Superior temporal gyrus (tissue), 1 donor: ENCODE measurements around the gene DDX49.
"Not testable (repeated sequence)": the region's sequence is repeated elsewhere in the genome, so short reads cannot be mapped to it uniquely, and the experiment has no call there.

Source experiments
- DNase-seq: peaks from one replicate; pipeline ENCODE4 v3.0.0-alpha.2; 2016; ENCODE audit errors: extremely low spot score

Gene DDX49

DNA sequence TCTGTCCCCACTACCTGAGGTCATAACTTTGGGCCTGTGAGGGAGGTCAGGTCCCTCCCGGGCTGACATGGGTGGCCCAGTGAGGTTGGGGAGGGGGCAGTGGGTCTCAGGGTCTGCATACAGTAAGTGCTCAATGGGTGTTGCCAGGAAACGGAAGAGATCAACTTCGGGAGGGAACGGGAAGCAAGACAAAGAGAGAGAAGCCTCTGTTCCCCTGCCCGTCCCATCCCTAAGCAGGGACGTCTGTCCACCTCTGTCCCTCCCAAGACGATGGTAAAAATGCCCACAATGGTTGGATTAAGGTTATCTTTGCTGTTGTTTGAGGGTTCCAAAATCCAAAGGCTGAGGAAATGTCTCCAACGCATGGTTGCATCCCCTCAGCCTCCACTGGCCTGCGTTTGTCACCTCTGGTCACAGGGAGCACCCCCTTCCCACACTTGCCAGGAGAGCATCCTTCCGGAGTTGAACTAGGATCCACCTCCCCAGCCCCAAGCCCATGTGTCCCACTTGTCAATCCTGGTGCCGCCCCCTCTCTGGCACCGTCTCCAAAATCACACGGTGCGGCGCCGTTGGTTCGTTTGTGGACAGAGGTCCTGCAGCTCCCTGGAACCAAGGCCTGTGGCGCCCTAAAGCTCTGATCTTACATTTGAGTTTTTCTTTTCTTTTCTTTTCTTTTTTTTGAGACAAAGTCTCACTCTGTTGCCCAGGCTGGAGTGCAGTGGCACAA lies 22.3 kb downstream of the DDX49 start:
- peak; percentile 5 for DNase-seq

DNA sequence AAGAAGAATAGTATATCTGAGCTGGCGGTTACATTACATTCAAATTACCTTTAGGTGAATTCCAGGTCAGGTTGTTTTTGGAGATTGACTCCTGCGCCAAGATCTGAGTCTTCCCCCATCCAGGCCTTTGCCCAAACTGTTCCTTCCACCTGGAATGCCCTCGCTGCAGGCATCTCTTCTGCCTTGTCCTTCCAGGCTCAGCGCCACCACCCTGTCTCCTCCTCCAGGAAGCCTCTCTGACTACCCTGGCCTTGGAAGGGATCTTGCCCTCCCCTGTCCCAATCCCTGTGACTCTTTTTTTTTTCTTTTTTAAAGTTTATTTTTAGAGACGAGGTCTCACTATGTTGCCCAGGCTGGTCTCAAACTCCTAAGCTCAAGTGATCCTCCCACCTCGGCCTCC lies 23.2 kb downstream of the DDX49 start:
- DNase-seq, result no peak

DNA sequence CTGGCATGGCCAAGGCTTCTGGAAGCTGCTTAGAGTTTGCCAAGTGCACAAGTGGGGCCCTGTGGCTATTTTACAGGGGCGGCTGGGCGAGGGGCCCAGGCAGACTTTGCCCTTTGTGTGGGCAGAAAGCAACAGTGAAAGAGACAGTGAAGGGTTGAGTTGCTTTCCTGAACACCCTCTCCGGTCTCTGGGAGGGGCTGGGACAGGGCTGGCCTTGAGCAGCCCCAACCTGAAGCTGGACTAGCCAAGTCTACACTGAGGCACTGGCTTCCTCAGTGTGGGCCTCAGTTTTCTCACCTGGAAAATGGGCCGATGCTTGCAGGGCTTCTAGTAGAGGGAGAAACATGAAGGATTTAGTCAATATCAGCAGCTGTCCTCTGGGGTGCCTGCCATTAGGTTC lies 23.9 kb downstream of the DDX49 start:
- DNase-seq, result no peak

DNA sequence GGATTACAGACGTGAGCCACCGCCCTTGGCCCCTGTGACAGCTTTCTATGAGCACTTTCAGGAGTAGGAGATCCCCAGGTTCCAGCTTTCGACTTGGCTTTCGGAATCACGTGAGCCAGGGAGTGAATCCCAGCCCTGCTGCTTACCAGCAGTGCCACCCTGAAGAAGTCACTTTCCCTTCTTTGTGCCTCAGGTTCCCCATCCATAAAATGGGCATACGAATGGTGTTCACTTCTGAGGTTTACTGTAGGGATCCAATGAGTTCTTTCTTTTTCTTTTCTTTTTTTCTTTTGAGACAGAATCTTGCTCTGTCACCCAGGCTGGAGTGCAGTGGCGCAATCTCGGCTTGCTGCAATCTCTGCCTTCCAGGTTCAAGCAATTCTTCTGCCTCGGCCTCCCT lies 25.8 kb downstream of the DDX49 start:
- no peak for DNase-seq

DNA sequence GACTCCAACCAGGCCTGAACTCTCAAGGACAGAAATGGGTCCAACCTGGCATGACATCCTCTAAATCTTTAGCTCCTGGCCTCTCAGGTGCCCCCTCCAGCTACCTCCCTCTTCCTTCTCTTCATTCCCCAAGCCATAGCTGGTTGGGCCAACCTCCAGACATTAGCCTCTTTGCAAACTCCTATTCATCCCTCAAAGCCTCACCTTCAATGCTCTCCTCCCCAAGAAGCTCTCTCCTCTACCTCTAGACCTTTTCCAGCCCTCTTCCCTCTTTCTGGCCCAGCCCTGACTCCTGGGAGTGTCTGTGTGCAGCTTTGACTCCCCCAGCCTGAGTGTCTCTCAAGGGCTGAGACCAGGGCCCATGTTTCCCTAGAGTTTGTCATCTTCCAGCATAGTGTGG lies 26.8 kb downstream of the DDX49 start:
- DNase-seq, result no peak

DNA sequence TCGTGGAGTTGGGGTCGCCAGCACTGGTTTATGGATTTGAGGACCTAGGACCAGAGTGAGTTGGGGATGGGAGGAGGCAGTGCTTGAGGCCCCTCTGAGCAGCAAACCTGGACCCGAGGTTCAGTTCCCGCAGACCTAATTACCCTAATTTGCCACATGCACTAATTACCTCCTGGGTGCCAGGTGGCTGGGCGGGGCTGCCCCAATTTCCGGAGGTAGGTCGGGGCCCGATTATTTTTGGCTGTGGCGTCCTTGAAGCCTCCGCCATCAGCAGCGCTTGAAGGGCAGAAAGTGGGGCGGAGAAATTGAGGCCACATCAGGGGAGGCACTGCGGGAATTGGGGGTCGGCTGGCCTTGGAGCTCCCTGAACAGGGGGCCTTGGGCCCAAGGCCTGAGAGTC lies 27.4 kb downstream of the DDX49 start:
- DNase-seq, result no peak

DNA sequence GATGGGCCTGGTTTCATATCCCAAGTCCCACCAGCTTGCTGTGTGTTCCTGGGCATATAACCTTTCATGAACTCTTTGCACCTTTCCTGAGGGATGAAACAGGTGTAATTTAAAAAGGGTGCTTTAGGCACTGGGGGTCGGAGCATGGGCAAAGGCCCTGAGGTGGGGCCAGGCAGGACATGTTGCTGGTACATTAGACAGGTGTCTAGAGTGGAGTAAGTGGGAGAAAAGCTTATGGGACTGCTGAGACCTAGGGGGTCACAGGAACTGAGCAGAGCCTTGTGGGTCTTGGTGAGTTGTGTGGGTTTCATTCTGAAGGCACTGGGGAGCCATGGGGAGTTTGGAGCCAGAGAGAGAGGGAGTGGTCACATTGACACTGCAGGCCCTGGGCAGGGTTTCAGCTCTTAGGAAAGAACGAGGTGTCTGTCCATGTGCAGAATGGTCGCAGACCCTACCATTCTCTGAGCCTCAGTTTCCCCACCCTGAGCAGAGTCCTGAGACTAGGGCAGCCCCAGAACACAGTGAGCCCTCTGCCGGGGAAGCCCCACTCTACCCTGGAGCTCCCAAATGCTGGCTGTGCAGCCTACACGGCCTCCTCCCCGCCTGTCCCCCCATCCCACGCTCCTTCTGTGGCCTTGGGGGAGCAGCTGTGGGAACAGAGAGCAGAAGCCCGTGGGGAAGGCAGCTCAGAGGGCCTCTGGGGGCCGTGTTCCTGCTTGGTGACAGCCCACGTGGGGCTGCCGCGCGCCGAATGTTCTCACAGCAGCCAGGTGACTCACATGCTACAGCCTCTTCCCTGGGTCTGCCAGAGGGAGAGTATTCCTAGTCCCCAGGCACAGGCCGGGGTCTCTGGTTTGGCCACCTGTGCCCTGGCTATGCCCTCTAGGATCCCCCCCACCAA lies 28.8 kb downstream of the DDX49 start:
- no peak for DNase-seq

DNA sequence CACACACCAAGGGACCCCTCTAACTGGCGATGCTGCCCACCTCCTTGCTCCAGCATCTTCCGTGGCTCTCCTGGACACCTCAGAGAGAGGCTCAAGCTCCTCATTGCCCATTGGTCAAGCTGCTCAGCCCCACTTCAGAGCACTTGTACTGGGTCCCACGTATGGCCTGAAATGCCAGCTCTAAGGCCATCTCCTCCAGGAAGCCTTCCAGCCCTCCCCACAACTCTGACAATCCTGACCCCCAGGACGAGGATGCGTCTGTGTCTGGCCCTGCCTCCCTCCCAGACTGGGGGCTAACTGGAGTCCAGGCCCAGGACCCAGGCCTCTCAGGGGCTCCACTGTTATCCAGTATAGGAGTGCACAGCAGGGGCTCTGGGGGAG lies 29.5 kb downstream of the DDX49 start:
- DNase-seq, result no peak

DNA sequence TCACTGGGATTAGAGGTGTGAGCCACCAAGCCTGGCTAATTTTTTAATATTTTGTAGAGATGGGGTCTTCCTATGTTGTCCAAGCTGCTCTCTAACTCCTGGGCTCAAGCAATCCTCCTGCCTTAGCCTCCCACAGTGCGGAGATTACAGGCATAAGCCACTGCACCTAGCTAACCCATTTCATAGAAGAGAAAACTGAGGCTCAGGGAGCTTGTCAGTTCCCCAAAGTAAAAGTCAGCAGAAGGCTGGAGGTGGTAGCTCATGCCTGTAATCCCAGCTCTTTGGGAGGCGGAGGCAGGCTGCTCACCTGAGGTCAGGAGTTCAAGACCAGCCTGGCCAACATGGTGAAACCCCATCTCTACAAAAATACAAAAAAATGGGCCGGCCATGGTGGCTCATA lies 30.3 kb downstream of the DDX49 start:
- DNase-seq, result no peak

DNA sequence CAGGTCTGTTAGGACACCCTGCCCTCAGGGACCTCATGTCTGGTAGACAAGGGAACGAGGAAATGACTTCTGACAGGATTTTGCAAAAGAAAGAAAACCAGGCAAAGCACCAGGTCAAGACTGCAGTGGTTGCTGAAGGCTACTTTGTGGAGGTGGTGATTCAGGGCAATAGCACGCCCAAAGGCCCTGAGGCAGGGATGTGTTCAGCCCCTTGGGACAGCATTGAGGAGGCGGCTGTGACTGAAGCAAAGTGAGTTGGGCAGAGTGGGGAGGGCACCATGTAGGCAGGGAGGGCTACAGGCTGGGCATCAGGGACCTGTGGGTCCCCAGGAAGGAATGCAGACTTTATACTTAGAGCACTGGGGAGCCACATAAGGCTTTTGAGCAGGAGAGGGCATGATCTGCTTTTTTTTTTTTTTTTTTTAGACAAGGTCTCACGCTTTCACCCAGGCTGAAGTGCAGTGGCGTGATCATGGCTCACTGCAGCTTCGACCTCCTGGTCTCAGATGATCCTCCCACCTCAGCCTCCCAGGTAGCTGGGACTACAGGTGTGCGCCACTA lies 32.3 kb downstream of the DDX49 start:
- no peak for DNase-seq

DNA sequence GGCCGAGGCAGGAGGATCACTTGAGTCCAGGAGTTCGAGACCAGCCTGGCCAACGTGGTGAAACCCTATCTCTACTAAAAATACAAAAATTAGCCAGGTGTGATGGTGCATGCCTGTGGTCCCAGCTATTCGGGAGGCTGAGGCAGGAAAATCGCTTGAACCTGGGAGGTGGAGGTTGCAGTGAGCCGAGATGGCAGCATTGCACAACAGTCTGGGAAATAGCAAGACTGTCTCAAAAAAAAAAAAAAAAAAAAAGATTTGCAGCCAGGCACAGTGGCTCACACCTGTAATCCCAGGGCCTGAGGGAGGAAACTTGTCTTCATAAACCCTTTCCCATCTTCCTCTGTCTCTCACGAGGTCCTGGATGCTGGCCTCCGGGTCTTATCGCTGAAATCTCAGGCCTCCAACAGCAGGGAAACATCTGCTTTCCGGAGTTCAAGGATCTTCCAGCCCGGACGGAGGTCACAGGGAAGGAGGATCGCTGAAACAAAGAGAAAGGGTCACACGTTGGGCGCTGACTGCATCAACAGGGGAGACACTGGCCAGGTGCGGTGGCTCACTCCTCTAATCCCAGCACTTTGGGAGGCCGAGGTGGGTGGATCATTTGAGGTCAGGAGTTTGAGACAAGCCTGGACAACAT lies 33.0 kb downstream of the DDX49 start:
- DNase-seq, result not testable (repeated sequence)

DNA sequence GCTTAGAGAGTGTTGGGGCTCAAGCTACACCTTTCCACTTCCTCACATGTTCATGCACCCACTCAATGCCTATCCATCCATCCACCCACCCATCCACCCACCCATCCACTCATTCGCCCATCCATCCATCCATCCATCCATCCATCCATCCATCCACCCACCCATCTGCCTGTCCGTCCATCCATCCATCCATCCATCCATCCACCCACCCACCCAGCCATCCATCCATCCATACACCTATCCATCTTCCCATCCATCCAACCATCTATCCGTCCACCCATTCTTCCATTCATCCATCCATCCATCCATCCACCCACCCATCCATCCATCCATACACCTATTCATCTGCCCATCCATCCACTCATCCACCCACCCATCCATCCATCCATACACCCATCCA lies 34.6 kb downstream of the DDX49 start:
- no peak for DNase-seq

DNA sequence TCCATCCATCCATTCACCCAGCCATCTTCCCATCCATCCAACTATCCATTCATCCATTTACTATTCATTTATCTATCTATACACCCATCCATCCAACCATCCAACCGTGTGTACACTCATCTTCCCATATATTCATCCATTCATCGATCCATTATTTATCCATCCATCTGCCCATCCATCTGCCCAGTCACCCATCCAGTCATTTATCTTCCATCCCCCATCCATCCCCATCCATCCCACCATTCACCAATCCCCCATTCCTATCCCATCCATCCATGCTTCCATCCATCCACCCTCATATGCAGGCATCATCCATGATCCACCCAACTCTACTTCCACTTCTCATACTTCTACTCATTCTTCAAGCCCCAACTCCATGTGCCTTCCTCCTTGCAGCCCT lies 35.5 kb downstream of the DDX49 start:
- DNase-seq, result no peak

DNA sequence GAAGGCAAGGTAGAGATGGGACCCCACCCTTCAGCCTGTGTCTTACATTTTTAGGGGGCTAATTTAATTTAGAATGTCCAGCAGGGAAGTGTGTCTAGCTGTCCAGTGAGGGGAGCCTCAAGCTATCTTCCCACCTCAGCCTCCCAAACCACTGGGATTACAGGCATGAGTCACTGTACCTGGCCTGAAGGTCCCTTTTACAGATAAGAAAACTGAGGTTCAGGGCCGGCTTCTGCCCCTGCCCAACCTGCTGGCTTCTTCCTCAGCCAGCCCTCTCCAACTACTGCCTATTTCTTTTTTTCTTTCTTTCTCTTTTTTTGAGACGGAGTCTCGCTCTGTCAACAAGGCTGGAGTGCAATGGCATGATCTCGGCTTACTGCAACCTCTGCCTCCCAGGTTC lies 40.9 kb downstream of the DDX49 start:
- no peak for DNase-seq

DNA sequence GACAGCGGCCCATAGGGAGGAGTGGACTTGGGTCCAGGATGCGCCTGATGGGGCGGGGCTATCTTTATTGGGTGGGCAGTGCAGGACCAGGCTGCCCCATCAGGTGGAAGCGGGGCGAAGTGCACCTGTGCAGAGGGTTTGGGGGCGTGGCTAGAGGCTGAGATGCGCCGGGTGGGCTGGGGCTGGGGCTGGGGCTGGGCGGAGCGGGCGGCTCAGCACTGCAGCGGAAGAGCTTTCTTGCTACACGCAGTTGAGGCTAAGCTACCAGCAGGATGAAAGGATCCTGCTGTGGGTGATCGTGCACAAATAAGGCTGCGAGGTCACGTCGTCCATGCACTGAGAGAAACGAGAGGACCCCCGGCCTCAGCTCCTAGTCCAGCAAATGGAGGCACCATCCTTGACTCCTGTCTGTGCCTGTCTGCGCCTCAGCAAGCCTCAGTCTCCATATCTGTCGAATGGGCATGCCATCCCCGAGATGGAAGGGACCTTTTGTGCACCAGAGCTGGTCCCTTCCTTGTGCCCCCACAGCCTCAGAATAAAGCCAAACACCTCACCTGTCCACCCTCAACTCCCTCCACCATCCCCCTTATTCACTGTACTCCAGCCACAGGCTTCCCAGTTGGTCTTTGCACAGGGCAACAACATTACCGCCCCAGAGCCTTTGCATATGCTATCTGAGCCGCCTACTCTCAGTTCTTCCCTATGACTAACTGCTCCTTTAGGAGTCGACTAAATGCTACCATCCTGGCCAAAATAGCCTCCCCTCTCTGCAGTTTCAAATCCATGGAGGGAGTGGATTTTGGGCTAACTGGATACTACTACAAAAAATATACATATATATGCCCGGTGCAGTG lies 42.5 kb downstream of the DDX49 start:
- DNase-seq, result no peak

DNA sequence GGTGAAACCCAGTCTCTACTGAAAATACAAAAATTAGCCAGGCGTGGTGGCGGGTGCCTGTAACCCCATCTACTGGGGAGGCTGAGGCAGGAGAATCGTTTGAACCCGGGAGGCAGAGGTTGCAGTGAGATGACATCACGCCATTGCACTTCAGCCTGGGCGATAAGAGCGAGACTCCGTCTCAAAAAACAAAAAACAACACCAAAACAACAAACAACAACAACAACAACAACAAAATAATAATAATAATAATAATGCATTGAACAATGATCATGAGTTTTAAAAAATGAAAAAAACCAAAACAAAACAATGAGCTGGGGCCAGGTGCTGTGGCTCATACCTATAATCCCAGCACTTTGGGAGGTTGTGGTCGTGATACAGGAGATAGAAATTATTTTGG lies 44.6 kb downstream of the DDX49 start:
- no peak for DNase-seq

DNA sequence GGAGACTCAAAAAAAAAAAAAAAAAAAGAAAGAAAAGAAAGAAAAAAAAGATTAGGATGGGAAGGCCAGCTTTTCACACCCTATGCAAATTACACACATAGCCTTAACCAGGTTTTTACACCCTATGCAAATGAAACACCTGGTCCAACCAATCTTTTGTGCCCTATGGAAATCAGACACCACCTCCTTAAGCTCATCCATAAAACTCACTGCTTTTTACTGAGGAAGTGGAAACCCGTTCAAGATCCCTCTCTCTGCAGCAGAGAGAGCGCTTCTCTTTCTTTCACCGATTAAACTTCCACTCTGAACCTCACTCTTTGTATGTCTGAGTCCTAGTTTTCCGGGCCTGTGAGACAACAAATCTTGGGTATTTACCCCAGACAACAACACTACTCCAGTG lies 46.8 kb downstream of the DDX49 start:
- no peak for DNase-seq

DNA sequence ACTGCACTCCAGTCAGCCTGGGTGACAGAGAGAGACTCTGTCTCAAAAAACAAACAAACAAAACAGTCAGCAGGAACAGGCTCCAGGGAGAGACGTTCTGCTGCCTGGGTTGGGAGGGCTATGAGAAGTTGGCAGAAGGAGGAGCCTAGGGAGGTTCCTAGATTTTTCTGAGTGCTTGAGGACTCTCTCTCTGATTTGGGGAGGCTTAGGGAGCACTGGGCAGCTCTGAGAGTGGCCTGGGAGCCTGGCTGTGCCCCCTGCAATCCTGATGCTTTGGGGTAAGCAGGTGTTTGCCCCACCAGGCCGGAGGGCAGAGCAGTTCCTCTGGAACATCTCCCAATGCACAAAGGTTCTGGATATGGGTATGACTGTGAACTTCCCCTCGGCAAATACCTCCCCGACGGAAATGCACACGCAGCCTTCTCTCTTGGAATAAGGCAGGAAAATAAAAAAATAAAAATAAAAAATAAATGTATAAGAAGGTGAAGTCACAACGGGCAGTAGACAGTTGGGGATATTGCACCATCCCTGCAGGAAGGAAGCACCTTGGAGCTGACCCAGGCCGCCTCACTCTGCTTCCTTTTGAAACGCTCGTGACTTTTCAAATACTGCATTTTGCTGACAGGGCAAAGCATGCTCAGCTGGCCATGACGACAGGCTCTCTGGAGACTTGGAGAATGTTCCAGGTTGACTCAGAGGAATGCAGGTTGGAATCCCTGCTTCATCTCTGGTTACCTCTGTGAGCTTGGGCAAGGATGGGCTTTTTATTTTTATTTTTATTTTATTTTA lies 48.0 kb downstream of the DDX49 start:
- peak; percentile 16 for DNase-seq

DNA sequence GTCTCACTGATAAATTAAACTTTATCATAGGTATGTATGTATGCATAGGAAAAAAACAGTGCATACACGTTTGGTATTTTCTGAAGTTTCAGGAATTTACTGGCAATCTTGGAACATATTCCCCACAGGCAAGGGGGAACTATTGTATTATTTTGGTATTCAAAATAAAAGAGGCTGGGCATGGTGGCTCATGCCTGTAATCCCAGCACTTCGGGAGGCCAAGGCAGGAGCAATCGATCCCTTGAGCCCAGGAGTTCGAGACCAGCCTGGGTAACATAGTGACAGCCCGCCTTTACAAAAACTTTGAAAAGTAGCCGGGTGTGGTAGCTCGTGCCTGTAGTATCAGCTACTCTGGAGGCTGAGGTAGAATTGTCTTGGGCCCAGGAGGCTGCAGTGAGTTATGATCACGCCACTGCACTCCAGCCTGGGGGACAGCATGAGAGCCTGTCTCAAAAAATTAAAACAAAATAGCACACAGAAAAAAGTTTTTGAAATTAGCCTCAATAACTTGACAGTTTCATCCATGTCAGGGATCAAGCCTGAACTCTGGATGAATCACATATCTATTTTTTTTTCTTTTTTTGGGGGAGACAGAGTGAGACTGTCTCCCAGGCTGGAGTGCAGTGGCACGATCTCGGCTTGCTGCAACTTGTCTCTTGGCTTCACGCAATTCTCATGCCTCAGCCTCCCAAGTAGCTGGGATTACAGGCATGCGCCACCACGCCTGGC lies 50.6 kb downstream of the DDX49 start:
- no peak for DNase-seq

DNA sequence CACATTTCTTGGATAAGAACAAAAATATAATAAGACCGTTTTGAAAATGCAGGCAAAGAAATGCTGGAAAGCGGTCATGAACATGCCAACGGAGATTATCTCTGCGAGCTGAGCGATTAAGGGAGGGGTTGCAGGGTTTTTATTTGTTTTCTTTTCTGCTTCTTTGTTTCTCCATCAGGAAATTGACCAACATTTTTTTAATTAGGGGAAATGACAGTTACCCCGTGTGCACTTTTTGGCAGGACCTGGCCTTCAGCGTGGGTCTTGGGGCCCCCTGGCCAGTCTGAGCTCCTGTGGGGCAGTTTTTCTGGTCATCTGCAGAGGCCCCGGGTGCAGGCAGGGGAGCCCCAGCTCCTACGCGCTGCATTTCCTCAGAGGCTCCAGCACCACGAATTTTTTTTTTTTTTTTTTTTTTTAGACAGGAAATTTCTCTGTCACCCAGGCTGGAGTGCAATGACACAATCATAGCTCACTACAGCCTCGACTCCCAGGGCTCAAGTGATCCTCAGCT lies 52.8 kb downstream of the DDX49 start:
- no peak for DNase-seq
